A549 (cell line): ENCODE data around the gene DOK5. TPM values are rescaled to one million over a fixed set of nuclear protein-coding genes. Genes with fewer than 3 reads are reported as not detected.

Experiments used
- ATAC-seq, 2 experiments: fragments of 200-7000 bp in 1 of 2; fragments of >200 bp in 1 of 2; cut with Nextera tagmentation in 1 of 2; cut with Tn5 transposase in 1 of 2; 3 replicates each; pipeline versions ENCODE4 v1.8.0 to v1.9.1; 2018 to 2020; ENCODE audit warnings: mild to moderate bottlenecking in 1 of 2, moderate library complexity in 1 of 2
- CTCF ChIA-PET: fragments of 300-600 bp; sonication (Branson Sonifier 250); formaldehyde crosslinking; extraction: SDS; loops from one replicate; lab custom pipeline; 2021; ENCODE audit warnings: antibody characterized with exemption, inconsistent platforms; lab: Yijun Ruan, JAX
- POLR2A ChIA-PET: fragments of 350-600 bp; formaldehyde crosslinking; extraction: SDS; loops from one replicate; lab custom pipeline; 2021; ENCODE audit warnings: antibody characterized with exemption, inconsistent platforms; lab: Yijun Ruan, JAX
- DNase-seq, 2 experiments: peaks; one replicate each; pipeline versions ENCODE4 v3.0.0 to v3.0.0-alpha.2; 2011 to 2016; ENCODE audit warnings: low read depth in 1 of 2, low spot score in 1 of 2
- FAIRE-seq: peaks from 2 replicates; lab custom pipeline; 2011; peaks lifted over from hg19 to GRCh38; lab: Jason Lieb, UNC
- H3K27ac ChIP-seq, 2 experiments: fragments of >200 bp; sonication (Bioruptor Twin); formaldehyde crosslinking; 3 replicates each; pipeline ENCODE4 v1.5.1; 2016 to 2017
- H3K4me1 ChIP-seq: fragments of >200 bp; sonication (Bioruptor Twin); formaldehyde crosslinking; 3 replicates; pipeline ENCODE4 v1.6.1; 2016
- H3K4me2 ChIP-seq: fragments of >200 bp; sonication (Bioruptor Twin); formaldehyde crosslinking; 3 replicates; pipeline ENCODE4 v1.6.1; 2016
- H3K4me3 ChIP-seq: fragments of >200 bp; sonication (Bioruptor Twin); formaldehyde crosslinking; 3 replicates; pipeline ENCODE4 v1.5.1; 2016
- H3K9me3 ChIP-seq: fragments of >200 bp; sonication (Bioruptor Twin); formaldehyde crosslinking; 3 replicates; pipeline ENCODE4 v1.6.1; 2016
- CBX2 ChIP-seq: fragments of 200-600 bp; sonication (generic); IDR thresholded peaks from 2 replicates; pipeline ENCODE4 v1.6.1; 2016; ENCODE audit warnings: low read depth, mild to moderate bottlenecking, borderline replicate concordance
- CHD4 ChIP-seq: fragments of 200-600 bp; sonication (generic); IDR thresholded peaks from 2 replicates; pipeline ENCODE4 v1.6.1; 2016; ENCODE audit warnings: antibody characterized with exemption, mild to moderate bottlenecking, borderline replicate concordance
- FOXS1 ChIP-seq: fragments of 250-450 bp; sonication (Bioruptor Pico); IDR thresholded peaks from 2 replicates; pipeline ENCODE4 v1.5.0; 2020; ENCODE audit warnings: mild to moderate bottlenecking, moderate library complexity
- HEYL ChIP-seq: fragments of 250-450 bp; sonication (Bioruptor Pico); IDR thresholded peaks from 2 replicates; pipeline ENCODE4 v1.8.0; 2021; ENCODE audit warnings: mild to moderate bottlenecking, moderate library complexity
- HOXB13 ChIP-seq: fragments of 250-450 bp; sonication (Bioruptor Pico); IDR thresholded peaks from 2 replicates; pipeline ENCODE4 v1.5.0; 2020; ENCODE audit warnings: low read depth, mild to moderate bottlenecking, moderate library complexity
- HOXB5 ChIP-seq: fragments of 250-450 bp; sonication (Bioruptor Pico); IDR thresholded peaks from 2 replicates; pipeline ENCODE4 v1.5.0; 2020; ENCODE audit warnings: mild to moderate bottlenecking, moderate library complexity
- JUNB ChIP-seq: fragments of >200 bp; sonication (Bioruptor Twin); formaldehyde crosslinking; IDR thresholded peaks from 2 replicates; pipeline ENCODE4 v1.6.1; 2016
- KDM1A ChIP-seq: fragments of 200-600 bp; sonication (generic); IDR thresholded peaks from 2 replicates; pipeline ENCODE4 v1.6.1; 2016; ENCODE audit warnings: low read depth, mild to moderate bottlenecking
- KDM5A ChIP-seq: fragments of 200-600 bp; sonication (generic); IDR thresholded peaks from 2 replicates; pipeline ENCODE4 v1.6.1; 2016; ENCODE audit warnings: antibody characterized with exemption, mild to moderate bottlenecking
- MAFK ChIP-seq: fragments of 450-650 bp; IDR thresholded peaks from 2 replicates; pipeline ENCODE4 v1.6.1; 2014; ENCODE audit not compliant: partially characterized antibody
- MAZ ChIP-seq: fragments of 150-350 bp; IDR thresholded peaks from 2 replicates; pipeline ENCODE4 v1.6.1; 2014; ENCODE audit warnings: antibody characterized with exemption, low read depth, low read length, borderline replicate concordance
- MYC ChIP-seq: IDR thresholded peaks from 2 replicates; pipeline ENCODE4 v1.6.1; 2012; ENCODE audit warnings: mild to moderate bottlenecking, inconsistent platforms, low read length, improper control_type of control experiment, borderline replicate concordance
- PHF8 ChIP-seq: fragments of 200-600 bp; sonication (generic); IDR thresholded peaks from 2 replicates; pipeline ENCODE4 v1.6.1; 2016; ENCODE audit warnings: low read depth, mild to moderate bottlenecking, antibody characterized with exemption, moderate library complexity, borderline replicate concordance
- POLR2AphosphoS2 ChIP-seq: conservative IDR thresholded peaks from 2 replicates; pipeline ENCODE4 v1.6.1; 2012; ENCODE audit warnings: low read length, improper control_type of control experiment, inconsistent platforms
- RNF2 ChIP-seq: fragments of 200-600 bp; sonication (generic); IDR thresholded peaks from 2 replicates; pipeline ENCODE4 v1.6.1; 2016; ENCODE audit warnings: low read depth, mild to moderate bottlenecking, antibody characterized with exemption, moderate library complexity, borderline replicate concordance
- SMC3 ChIP-seq: fragments of >200 bp; sonication (Bioruptor Twin); formaldehyde crosslinking; IDR thresholded peaks from 3 replicates; pipeline ENCODE4 v1.6.1; 2018; ENCODE audit warnings: inconsistent platforms
- TP53 ChIP-seq: fragments of 250-450 bp; sonication (Bioruptor Pico); IDR thresholded peaks from 2 replicates; pipeline ENCODE4 v1.5.0; 2021; ENCODE audit warnings: mild to moderate bottlenecking, moderate library complexity
- ZSCAN20 ChIP-seq: fragments of 250-450 bp; sonication (Bioruptor Pico); IDR thresholded peaks from 2 replicates; pipeline ENCODE4 v1.8.0; 2022; ENCODE audit warnings: mild to moderate bottlenecking, moderate library complexity
- WGBS: methylation state at CpG from one replicate; pipeline ENCODE4 v1.1.6; 2017; ENCODE audit errors: missing lambda C conversion rate; 5-methylcytosine and 5-hydroxymethylcytosine counted together
- polyA plus RNA-seq, 4 experiments: library from polyadenylated mRNA; depleted of rRNA in 3 of 4; stranded (reverse); fragments of >200 nt; fragmentation: RNase III in 1 of 4; extraction: RNeasy Plus Mini Kit Qiagen cat#74134 plus additional on column Dnase treatment in 1 of 4; gene quantifications; 2 replicates in 3 of 4; 3 replicates in 1 of 4; pipeline ENCODE4 v1.2.3, GENCODE V29; 2011 to 2017
- TF ChIP-seq, protein P1 (sequence below): fragments of 450-650 bp; IDR thresholded peaks from 2 replicates; pipeline ENCODE4 v1.6.1; 2014; ENCODE audit warnings: antibody characterized with exemption
- TF ChIP-seq, protein P2 (sequence below): fragments of 250-450 bp; sonication (Bioruptor Pico); IDR thresholded peaks from 2 replicates; pipeline ENCODE4 v1.5.0; 2021; ENCODE audit warnings: mild to moderate bottlenecking, moderate library complexity, borderline replicate concordance
- TF ChIP-seq, protein P3 (sequence below): IDR thresholded peaks from 2 replicates; pipeline ENCODE4 v1.6.1; 2012
- TF ChIP-seq, protein P4 (sequence below): fragments of >200 bp; sonication (Bioruptor Twin); formaldehyde crosslinking; IDR thresholded peaks from 2 replicates; pipeline ENCODE4 v1.6.1; 2016
- TF ChIP-seq, protein P5 (sequence below): fragments of 200-600 bp; sonication (generic); IDR thresholded peaks from 2 replicates; pipeline ENCODE4 v1.6.1; 2016; ENCODE audit warnings: antibody characterized with exemption, mild to moderate bottlenecking, moderate library complexity

The DOK5 gene
- polyA plus RNA-seq, 2 of the 4 experiments (the other 2 are of a cell fraction): not detected

DNA sequence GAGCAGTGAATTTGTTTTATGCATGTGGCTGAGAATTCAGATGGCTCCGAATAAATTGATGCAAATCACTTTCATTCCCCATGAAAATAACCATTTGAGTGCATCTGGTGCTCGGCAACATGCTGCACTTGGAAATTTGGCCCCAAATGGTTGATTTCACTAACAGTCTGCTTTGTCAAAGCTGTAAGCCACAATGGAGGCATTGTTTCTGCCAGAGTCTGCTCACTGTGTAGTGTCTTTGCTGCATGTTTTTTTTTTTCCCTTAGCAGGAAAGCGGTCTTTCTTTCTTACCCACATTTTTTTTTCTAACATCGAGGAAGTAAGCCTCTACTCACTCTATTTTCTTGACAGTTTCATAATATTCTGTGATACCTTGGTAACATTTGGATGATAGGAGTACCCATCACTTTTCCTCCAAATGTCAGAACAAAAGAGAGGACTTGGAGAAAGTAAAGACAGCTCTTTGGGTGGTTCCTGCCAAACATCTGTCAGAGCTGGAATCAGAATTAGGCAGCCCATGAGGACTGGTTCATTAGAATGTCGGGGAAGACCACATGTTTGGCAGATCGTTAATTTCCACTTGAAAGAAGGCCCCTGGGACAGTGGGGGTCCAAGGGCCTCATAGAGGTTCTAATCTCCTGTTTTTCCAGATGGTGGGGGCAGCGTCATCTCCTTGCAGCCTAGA is 149.5 kb downstream of the DOK5 start:
- H3K27ac ChIP-seq: no peak overlapping the region
- FAIRE-seq: no peak
- no peak for ATAC-seq
- WGBS: 44% methylated on average over 7 of the region's 7 CpGs
- CTCF ChIA-PET: interaction anchor here (1.2 kb wide), 1 partner anchor 9 kb away, joined by 3 read pairs; no protein-coding TSS in a partner anchor
- DNase-seq: no peak
- H3K4me3 ChIP-seq: no peak overlapping the region
- no peaks in the 10 kb centered on the region for H3K4me1 ChIP-seq
- POLR2A ChIA-PET: no interaction called here
- no peak overlapping the region for H3K4me2 ChIP-seq
- no peaks in the 10 kb centered on the region for H3K9me3 ChIP-seq
- no peak for TF ChIP-seq HOXB13 (CRISPR knock-in tag)
- no peak for TF ChIP-seq CBX2
- TF ChIP-seq, protein P1, sequence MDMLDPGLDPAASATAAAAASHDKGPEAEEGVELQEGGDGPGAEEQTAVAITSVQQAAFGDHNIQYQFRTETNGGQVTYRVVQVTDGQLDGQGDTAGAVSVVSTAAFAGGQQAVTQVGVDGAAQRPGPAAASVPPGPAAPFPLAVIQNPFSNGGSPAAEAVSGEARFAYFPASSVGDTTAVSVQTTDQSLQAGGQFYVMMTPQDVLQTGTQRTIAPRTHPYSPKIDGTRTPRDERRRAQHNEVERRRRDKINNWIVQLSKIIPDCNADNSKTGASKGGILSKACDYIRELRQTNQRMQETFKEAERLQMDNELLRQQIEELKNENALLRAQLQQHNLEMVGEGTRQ: no peak
- TF ChIP-seq KDM1A: no peak
- TF ChIP-seq HEYL: no peak
- TF ChIP-seq, protein P2, sequence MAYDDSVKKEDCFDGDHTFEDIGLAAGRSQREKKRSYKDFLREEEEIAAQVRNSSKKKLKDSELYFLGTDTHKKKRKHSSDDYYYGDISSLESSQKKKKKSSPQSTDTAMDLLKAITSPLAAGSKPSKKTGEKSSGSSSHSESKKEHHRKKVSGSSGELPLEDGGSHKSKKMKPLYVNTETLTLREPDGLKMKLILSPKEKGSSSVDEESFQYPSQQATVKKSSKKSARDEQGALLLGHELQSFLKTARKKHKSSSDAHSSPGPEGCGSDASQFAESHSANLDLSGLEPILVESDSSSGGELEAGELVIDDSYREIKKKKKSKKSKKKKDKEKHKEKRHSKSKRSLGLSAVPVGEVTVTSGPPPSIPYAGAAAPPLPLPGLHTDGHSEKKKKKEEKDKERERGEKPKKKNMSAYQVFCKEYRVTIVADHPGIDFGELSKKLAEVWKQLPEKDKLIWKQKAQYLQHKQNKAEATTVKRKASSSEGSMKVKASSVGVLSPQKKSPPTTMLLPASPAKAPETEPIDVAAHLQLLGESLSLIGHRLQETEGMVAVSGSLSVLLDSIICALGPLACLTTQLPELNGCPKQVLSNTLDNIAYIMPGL: no peak
- no peak for TF ChIP-seq CHD4
- TF ChIP-seq RNF2: no peak
- TF ChIP-seq MAFK: no peak
- TF ChIP-seq, protein P3, sequence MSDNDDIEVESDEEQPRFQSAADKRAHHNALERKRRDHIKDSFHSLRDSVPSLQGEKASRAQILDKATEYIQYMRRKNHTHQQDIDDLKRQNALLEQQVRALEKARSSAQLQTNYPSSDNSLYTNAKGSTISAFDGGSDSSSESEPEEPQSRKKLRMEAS: no peak
- TF ChIP-seq FOXS1 (CRISPR knock-in tag): no peak
- no peak for TF ChIP-seq PHF8
- TF ChIP-seq JUNB: no peak
- TF ChIP-seq ZSCAN20 (CRISPR knock-in tag): no peak
- TF ChIP-seq KDM5A: no peak
- TF ChIP-seq, protein P4, sequence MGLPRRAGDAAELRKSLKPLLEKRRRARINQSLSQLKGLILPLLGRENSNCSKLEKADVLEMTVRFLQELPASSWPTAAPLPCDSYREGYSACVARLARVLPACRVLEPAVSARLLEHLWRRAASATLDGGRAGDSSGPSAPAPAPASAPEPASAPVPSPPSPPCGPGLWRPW: no peak
- TF ChIP-seq MYC: no peak
- no peak for TF ChIP-seq SMC3

DNA sequence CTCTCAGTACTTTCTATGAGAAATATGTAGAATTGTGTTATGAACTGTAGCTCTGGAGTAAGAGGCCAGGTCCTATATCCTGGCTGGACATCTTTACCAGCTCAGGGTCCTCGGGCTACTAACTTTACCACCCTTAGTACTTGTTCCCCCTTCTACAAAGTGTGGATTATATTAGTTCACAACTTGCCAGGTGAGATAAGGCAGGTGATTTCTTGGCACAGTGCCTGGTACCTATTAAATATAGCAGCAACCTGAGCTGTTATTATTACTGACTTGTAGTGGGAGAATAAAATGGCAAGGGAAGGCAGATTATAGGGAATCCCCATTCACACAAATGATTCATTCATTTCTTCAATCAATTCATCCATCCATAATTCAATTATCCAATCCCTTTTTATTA is 150.1 kb downstream of the DOK5 start:
- no peak for FAIRE-seq
- no peak for DNase-seq
- CTCF ChIA-PET: interaction anchor here (0.7 to 1.2 kb wide), 3 partner anchors 8 to 43 kb away, joined by 3 read pairs; no protein-coding TSS in a partner anchor
- H3K27ac ChIP-seq: no peak overlapping the region
- ATAC-seq: no peak
- no peak for TF ChIP-seq HOXB5 (CRISPR knock-in tag)
- no peak for TF ChIP-seq TP53 (CRISPR knock-in tag)
- no peak for TF ChIP-seq MAZ
- TF ChIP-seq POLR2AphosphoS2: no peak
- TF ChIP-seq, protein P5, sequence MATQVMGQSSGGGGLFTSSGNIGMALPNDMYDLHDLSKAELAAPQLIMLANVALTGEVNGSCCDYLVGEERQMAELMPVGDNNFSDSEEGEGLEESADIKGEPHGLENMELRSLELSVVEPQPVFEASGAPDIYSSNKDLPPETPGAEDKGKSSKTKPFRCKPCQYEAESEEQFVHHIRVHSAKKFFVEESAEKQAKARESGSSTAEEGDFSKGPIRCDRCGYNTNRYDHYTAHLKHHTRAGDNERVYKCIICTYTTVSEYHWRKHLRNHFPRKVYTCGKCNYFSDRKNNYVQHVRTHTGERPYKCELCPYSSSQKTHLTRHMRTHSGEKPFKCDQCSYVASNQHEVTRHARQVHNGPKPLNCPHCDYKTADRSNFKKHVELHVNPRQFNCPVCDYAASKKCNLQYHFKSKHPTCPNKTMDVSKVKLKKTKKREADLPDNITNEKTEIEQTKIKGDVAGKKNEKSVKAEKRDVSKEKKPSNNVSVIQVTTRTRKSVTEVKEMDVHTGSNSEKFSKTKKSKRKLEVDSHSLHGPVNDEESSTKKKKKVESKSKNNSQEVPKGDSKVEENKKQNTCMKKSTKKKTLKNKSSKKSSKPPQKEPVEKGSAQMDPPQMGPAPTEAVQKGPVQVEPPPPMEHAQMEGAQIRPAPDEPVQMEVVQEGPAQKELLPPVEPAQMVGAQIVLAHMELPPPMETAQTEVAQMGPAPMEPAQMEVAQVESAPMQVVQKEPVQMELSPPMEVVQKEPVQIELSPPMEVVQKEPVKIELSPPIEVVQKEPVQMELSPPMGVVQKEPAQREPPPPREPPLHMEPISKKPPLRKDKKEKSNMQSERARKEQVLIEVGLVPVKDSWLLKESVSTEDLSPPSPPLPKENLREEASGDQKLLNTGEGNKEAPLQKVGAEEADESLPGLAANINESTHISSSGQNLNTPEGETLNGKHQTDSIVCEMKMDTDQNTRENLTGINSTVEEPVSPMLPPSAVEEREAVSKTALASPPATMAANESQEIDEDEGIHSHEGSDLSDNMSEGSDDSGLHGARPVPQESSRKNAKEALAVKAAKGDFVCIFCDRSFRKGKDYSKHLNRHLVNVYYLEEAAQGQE: no peak
- TF ChIP-seq CBX2: no peak
- H3K4me1 ChIP-seq: no peaks in the 10 kb centered on the region
- 0% methylated on average over 1 of the region's 1 CpG for WGBS
- POLR2A ChIA-PET: no interaction called here
- H3K4me3 ChIP-seq: no peak overlapping the region
- no peak overlapping the region for H3K4me2 ChIP-seq
- no peaks in the 10 kb centered on the region for H3K9me3 ChIP-seq
